ENCODE measurements around the gene KDM1B.
"Not testable (repeated sequence)": the region's sequence is repeated elsewhere in the genome, so short reads cannot be mapped to it uniquely, and the experiment has no call there.

The KDM1B gene

DNA sequence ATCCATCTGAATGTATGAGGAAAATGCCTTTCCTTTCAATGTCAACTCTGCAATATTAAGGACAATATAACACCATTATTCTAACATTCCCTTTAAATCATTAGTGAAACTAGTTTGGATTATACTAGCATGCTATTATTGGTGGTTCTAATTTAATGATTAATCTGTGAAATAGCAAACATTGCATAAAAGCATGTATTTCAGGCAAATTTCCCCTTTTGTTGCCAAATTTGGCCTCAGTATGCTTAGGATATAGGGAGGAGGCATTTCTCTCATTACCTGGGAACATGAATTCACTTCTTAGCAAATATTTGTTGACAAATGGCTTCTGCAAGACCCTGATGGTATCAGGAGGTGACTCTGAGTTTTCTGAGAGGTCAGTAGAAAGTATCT is 1.9 kb upstream of the KDM1B start:
- DNase-seq = no peak

DNA sequence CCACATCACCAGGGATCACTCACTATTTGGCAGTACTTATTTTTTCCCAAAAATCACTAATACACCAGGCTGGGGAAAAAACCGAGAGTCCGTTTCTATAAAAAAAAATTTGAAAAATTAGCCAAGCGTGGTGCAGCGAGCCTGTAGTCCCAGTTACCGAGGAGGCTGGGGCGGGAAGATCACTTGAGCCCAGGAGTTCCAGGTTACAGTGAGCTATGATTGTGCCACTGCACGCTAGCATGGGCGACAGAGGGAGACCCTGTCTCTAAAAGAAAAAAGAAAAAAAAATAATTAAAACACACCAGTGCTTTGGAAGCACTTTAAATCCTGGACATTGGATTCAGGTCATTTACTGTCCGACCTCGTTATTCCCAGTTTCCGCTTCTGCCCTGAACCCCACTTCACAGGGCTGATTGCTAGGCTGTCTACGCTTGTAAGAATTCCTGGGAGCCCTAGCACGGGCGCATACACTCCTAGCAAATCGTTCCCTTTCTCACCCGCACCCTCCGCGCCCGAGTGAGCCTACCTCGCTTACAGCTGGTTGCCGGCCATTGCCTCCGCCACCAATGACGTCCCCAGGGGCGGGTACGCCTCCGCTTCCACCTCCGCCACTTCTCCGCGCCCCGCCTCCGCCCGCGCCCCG is 594 bp upstream of the KDM1B start, which contains the start of gene TPMT:
Gene TPMT (minus strand): TSS at position 571 of the 643 bp plus-strand sequence. CDS start 5,950 bp downstream, outside the sequence.
- peak; percentile 94 to 95 for DNase-seq

DNA sequence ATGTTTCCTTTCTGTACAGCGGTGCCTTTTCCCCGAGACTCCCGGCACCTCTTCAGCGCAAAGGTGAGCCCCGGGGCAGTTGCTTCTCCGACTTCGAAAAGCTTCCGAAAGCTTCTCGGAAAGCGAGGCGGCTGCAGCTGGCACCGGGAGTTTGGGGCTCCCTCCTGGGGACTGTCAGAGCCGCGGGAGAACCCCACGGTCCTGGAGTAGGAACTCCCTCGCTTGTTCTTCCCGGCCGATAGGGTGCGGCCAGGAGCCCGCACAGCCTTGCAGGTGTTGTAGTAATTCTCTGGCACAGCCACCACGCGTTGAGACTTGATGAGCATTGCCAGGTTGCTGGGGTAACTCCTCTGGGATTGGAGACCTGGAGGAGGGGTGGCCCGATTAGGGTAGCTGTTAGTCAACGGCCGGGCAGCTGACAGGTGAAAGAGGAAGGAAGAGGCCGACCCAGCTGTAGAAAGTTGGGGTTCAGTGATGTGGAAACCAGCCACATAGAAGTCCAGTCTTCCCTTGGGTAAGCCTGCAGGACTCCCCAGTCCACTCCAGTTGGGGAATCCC is 721 bp downstream of the KDM1B start:
- DNase-seq = peak; percentile 41 to 44

DNA sequence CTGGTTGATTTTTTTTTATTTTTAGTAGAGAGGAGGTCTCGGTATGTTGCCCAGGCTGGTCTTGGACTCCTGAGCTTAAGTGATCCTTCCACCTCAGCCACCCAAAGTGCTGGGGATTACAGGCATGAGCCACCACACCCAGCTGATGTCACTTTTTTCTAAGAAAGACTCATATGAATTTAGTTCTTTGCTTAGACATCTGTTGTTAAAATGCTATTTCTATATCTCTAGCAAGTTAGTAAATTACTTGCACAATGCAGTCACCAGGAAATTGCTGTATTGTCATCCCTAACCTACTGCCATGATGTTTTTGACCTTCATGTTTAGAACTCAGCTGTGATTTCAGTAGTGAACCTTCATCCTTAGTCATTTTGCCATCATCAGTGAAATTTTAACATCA is 5.7 kb downstream of the KDM1B start:
- DNase-seq = no peak

DNA sequence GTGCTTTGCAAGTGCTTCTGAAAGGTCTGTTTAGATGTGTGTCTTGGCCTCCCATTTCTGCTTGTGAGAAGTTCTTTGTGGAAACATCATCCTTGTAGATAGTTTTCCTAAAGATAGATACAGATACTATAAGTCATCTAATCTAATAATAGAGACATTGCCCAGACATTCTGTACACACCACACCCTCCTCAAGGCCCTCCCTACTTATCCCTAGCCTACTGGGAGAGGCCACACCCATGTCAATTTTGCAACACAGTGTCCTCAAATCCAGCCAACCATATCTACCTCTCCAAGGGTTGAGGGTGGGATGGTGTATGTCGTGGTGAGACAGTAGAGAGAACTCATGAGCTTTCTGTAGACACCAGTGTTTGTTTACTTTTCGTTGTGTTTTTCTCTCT is 6.2 kb downstream of the KDM1B start:
- DNase-seq = no peak

DNA sequence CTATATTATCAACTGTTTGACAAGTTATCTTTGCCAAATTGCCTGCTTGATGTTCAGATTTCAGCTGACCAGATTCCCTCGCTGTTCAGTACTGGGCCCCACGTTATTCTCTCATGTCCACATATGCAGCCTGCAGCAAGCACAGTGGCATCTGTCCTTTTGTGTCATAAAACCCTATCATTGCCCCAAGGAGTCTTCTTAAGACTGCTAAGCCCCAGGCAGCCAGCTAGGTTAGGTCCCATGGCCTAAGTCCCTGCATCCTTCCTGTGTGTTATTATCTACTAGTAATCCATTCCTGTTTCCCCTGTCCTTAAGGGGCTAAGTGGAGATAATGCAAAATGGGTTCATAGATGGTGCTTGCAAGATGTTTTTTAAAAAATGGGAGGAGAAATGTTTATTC is 7.2 kb downstream of the KDM1B start:
- DNase-seq = no peak

DNA sequence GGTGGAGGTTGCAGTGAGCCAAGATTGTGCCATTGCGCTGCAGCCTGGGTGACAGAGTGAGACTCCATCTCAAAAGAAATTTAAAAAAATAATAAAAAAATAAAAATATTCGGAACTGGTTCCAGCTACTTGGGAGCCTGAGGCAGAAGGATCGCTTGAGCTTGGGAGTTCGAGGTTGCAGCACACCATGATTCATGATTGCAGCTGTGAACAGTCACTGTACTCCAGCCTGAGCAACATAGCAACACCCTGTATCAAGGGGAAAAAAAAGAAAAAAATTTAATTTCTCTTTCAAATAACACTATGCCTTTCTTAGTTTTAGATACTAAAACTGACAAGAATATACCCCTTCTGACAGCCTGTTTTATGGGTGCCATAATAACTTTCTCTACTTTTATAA is 10.5 kb downstream of the KDM1B start:
- DNase-seq = no peak

DNA sequence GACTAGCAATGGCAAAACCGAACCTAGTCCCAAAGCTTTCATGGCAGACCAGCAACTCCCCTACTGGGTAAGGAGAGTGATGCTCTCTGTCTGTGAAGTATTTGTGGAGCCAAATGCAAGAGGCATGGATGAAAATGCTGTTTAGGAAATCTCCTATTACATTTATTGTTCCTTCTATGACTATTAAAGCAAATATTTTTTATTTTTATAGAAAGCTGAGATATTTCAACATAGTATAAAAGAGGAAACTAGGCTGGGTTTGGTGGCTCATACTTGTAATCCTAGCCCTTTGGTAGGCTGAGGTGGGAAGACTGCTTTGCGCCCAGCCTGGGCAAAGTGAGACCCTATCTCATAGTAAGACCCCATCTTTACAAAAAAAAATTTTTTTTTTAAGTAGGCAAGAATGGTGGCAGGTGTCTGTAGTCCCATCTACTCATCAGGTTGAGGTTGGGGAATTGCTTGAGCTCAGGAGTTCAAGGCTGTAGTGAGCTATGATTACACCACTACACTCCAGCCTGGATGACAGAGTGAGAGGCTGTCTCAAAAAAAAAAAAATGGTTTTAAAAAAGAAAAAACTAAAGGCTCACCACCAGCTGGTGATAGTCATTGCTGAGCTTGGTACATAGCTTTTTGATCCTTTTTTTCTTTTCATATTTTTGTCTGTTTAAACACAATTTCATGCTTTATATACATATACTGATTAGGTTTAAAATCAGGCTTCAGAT is 11.3 kb downstream of the KDM1B start:
- no peak for DNase-seq

DNA sequence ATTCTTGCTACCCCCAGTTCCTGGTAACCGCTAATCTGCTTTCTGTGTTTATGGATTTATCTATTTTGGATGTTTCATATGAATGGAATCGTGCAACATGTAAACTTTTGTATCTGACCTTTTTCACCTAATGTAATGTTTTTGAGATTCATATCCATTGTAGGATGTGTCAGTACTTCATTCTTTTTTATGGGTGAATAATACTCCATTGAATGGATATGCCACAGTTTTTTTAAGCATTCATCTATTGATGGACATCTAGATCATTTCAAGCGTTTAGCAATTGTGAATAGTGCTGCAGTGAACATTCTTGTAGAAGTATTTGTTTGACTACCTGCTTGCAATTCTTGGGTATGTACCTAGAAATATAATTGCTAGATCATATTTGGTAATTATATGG is 13.0 kb downstream of the KDM1B start:
- DNase-seq = no peak

DNA sequence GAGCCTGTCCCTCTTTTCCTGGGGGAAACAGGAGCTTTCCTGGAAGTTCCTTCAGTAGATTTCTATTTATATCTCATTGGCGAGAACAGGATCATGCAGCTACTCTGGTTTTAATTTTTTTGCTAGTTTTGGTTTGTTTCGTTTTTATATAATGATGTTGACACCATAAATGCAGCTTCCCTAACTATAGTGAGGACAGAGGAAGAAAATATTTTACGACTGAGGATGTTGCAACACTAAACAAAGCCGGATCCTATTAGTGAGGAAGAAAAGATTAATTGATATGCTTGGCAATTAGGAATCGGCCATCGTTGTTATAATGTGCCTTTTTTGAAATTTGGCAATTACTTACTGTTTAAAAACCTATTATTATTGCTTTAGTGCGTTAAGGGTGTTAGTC is 16.6 kb downstream of the KDM1B start:
- DNase-seq = no peak

DNA sequence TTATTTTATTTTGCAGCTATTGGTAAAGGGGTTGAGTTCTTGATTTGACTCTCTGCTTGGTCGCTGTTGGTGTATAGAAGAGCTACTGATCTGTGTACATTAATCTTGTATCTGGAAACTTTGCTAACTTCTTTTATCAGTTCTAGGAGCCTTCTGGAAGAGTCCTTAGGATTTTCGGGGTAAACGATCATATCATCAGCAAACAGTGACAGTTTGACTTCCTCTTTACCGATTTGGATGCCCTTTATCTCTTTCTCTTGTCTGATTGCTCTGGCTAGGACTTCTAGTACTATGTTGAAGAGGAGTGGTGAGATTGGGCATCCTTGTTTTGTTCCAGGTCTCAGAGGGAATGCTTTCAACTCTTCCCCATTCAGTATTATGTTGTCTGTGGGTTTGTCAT is 21.0 kb downstream of the KDM1B start:
- DNase-seq = not testable (repeated sequence)

DNA sequence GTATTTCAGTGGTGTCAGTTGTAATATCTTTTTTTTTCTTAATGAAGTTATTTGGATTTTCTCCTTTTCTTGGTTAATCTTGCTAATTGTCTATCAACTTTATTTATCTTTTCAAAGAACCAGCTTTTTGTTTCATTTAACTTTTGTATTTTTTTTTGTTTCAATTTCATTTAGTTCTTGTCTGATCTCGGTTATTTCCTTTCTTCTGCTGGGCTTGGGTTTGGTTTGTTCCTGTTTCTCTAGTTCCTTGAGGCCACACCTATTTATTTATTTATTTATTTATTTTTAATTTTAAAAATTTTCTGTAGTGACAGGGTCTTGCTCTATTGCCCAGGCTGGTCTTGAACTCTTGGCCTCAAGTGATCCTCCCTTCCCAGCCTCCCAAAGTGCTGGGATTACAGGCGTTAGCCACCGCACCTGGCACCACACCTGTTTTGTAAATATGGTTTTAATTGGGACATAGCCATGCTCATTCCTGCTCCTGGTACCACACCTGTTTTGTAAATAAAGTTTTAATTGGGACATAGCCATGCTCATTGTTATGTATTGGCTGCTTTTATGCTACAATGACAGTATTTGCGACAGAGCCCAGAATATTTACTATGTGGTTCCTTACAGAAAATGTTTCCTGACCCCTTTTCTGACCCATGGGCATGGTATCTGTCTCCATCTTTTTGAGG is 22.2 kb downstream of the KDM1B start:
- no peak for DNase-seq

DNA sequence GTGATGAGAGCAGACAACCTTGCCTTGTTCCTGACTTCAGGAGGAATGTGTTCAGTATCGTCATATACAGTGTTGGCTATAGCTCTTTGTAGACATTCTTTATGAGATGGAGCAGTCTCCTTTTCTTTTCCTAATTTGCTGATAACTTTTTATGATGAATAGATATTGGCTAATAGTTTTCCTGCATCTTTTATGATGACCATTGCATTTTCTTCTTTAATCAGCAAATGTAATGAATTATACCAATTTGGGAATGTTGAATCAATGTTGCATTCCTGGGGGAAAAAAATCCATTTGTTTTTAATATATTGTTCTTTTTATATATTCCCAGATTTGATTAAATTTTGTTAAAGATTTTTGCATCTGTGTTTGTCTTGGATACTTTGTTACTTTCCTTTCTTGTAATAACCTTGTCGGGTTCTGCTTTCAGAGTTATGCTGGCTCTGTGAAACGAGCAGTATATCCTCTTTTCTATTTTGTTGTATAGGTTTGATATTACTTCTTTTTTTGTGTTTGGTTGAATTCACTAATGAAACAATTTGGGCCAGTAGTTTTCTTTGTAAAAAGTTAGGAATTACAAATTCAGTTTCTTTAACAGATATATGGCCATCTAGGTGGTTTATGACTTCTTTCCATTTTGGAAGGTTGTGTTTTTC is 23.9 kb downstream of the KDM1B start:
- DNase-seq = no peak

DNA sequence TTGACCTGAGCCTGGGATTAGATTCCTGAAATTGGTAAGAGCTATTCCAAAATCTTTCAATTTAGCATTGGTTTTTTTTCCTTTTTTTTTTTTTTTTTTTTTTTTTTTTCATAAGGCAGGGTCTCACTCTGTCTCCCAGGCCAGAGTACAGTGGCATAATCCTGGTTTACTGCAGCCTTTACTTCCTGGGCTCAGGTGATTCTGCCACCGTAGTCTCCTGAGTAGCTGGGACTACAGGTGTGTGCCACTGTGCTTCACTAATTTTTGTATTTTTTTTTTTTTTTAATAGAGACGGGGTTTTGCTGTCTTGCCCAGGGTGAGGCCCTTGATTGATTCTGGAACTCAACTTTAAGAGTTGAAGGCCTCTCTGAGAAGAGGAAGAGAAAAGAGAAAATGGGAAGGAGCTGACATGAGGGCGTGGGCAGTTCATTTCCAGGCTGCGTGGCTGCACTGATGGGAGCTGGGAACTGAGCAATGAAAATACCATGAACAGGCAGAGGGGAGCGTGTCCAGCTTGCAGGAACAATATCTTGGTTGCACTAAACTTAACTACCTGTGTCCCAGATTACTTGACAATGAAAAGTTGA is 24.6 kb downstream of the KDM1B start:
- no peak for DNase-seq

DNA sequence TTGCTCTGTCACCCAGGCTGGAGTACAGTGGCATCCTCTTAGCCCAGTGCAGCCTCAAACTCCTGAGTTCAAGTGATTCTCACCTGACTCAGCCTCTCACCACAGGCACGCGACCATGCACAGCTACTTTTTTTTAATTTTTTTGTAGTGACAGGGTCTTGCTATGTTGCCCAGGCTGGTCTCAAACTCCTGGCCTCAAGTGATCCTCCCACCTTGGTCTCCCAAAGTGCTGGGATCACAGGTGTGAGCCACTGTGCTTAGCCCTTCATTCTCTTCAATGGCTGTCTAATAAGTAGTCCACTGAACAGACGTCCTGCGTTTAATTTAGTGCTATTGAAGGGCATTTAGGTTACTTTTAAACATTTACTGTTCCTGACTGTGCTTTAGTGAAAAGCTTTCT is 27.3 kb downstream of the KDM1B start:
- no peak for DNase-seq

DNA sequence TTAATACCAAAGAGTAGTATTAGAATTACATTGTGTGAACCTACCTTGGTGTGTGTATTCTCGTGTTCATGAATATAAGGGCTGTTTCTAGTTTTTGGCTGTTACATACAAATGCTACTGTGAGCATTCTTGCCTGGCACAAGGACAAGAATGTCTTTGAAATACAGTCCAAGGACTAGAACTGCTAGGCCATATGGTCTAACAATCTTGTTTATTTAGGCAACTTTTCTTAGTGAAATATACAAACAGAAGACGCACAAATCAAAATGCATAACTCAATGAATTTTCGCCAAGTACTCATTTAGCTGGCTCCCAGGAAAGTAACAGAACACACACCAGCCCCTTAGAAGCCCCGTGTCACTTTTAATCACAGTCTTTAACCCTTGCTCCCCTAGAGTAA is 28.5 kb downstream of the KDM1B start:
- DNase-seq = no peak

DNA sequence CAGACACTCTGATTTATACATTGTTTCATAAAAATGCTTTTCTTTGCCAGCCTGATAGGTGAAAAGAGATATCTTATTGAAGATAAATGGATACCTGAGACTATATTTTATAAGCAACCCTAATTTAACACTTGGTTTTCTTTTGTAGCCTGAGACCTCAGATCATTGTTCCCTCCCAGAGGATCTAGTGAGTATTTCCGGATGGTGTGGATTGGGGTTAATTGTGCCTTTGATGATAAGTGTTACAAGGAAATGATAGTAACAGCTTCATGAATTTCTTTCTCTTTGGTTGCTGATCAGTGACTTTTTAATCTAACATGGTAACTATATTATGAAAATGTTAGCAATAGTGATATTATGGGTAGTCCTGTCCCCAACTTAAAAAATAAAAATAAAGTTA is 30.4 kb downstream of the KDM1B start:
- no peak for DNase-seq

DNA sequence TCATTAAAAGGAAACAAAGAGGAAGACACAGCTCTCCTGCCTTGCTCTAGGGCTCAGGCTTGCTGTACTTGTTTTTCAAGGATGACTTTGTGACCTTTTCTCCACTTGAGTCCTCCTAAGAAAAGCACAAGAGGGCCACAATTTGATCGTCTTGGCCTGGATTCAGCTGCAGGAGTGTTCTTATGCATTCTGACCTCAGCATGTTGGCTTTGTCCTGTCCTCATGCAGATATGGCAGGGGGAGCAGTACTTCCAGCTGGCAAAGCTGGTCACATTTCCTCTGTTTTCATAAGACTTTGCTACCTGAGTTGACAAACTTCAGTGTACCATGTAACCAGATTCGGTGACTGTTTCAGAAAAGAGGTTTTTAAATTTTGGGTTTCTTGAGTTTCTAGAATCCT is 30.8 kb downstream of the KDM1B start:
- DNase-seq = no peak

DNA sequence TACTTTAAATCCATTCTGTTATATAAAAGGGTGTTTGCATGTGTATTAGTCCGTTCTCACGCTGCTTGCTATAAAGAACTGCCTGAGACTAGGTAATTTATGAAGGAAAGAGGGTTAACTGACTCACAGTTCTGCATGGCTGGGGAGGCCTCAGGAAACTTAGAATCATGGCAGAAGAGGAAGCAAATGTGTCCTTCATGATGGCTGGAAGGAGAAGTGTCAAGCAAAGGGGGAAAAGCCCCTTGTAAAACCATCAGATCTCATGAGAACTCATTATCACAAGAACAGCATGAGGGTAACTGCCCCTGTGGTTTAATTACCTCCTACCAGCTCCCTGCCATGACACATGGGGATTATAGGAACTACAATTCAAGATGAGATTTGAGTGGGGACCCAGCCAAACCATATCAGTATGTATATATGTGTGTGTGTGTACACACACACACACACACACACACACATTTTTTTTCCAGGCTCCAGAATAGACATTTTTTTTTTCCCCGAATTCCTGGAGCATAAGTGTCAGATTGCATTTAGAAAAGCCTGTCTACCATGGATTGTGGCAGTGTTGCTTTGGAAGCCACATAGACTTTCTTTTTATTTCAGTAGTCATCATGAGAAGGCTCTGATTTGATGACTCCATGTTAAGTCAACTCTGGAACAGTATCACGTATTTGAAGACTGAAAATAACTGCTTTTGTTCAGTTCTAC is 31.5 kb downstream of the KDM1B start:
- no peak for DNase-seq

DNA sequence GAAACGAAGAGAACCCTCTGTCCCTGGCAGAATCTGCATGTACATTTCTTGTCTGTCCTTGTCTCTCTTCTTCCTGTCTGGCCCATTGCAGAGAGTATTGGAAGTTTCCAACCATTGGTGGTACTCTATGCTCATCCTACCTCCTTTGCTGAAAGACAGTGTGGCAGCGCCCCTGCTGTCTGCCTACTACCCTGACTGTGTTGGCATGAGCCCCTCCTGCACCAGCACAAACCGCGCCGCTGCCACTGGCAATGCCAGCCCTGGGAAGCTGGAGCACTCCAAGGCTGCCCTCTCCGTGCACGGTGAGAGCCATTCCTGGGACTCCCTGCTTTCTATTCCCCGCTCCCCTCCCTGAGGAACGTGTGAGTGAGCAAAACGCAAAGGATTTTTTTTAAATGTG is 32.5 kb downstream of the KDM1B start:
- no peak for DNase-seq

DNA sequence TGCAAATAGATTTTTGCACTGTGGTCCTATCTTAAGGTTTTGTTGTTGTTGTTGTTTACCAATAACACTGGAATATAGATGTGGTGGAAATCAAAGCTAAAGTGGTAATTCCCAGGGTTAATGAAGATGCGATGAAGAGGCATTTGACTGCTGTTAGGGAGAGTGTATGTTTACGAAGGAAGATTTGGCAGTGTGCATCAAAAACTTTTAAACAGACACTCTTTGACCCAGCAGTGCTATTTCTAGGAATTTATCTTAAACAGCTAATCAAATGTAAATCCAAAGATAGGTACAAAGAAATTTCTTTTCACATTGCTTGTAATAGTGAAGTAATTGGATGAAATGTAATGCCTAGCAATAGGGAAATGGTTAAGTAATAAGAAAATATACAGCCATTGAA is 34.0 kb downstream of the KDM1B start:
- DNase-seq = no peak

DNA sequence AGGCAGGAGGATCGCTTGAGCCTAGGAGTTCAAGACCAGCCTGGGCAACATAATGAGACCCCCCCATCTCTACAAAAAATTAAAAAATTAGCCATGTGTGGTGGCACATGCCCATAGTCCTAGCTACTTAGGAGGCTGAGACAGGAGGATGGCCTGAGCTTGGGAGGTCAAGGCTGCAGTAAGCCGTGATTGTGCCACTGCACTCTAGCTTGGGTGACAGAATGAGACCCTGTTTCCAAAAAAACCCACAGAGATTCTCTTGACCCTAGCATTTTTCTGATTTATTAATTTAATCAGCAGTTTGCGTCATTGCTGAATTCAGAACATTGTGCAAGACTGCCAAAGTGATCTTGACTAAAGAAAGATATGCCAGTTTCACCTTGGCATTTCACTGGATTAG is 36.8 kb downstream of the KDM1B start:
- DNase-seq = no peak

Data from NCI-H1930 (cell line).